HCT116 (cell line): ENCODE results near the gene ODF4. TPM values are rescaled to one million over a fixed set of nuclear protein-coding genes. Genes with fewer than 3 reads are reported as not detected.

ENCODE experiments used
- ATAC-seq: fragments of 200-7000 bp; cut with Tn5 transposase; 2 replicates; pipeline ENCODE4 v1.9.1; 2020; ENCODE audit warnings: mild to moderate bottlenecking, moderate library complexity
- BruUV-seq: library from RNA; stranded (reverse); fragments of 400-500 nt; replicated peaks from 2 replicates; lab custom pipeline; 2021; lab: Mats Ljungman, UMichigan
- CTCF ChIA-PET: fragments of 300-600 bp; sonication (Branson Sonifier 250); formaldehyde crosslinking; loops from one replicate; lab custom pipeline; 2021; ENCODE audit warnings: antibody characterized with exemption; lab: Charles Lee
- POLR2A ChIA-PET: fragments of 300-600, 350-600 bp; sonication (Branson Sonifier 250); formaldehyde crosslinking; loops from one replicate; lab custom pipeline; 2021; ENCODE audit warnings: antibody characterized with exemption; lab: Charles Lee
- RAD21 ChIA-PET, 2 experiments: fragments of 300-600 bp; sonication (Branson Sonifier 250); formaldehyde crosslinking; loops; one replicate each; lab custom pipeline; 2023; ENCODE audit warnings: low total read pairs in 2 of 2; ENCODE audit not compliant: uncharacterized antibody in 2 of 2, unreplicated experiment in 2 of 2, low non-redundant PET in 1 of 2; lab: Charles Lee
- DNase-seq: peaks from one replicate; pipeline ENCODE4 v3.0.0-alpha.2; 2010; ENCODE audit warnings: low read depth, low spot score
- H2AFZ ChIP-seq: fragments of 200-600 bp; shearing (Covaris generic), sonication (generic); 2 replicates; pipeline ENCODE4 v1.6.1; 2017; ENCODE audit warnings: low read depth, mixed run types, mixed read lengths, antibody characterized with exemption, low read length; ENCODE audit not compliant: poor library complexity, severe bottlenecking
- H3K27ac ChIP-seq: 2 replicates; pipeline ENCODE4 v1.5.1; 2012; ENCODE audit warnings: low read depth, low read length
- H3K27me3 ChIP-seq: fragments of 200-600 bp; sonication (generic); 2 replicates; pipeline ENCODE4 v1.6.1; 2016; ENCODE audit warnings: mixed run types, low read length, mixed read lengths; ENCODE audit not compliant: insufficient read depth
- H3K36me3 ChIP-seq, 2 experiments: fragments of 200-500 bp in 1 of 2; fragments of 200-600 bp in 1 of 2; sonication (Bioruptor generic) in 1 of 2; sonication (generic) in 1 of 2; 2 replicates each; pipeline versions ENCODE4 v1.5.1 to v1.6.1; 2014 to 2016; ENCODE audit warnings: low read length in 2 of 2, inconsistent platforms in 1 of 2, mixed read lengths in 1 of 2, mixed run types in 1 of 2; ENCODE audit not compliant: insufficient read depth in 2 of 2, control insufficient read depth in 1 of 2
- H3K4me1 ChIP-seq, 2 experiments: fragments of 200-600 bp in 1 of 2; sonication (generic) in 1 of 2; 2 replicates each; pipeline versions ENCODE4 v1.5.1 to v1.6.1; 2012 to 2017; ENCODE audit warnings: low read length in 2 of 2, inconsistent platforms in 1 of 2, mild to moderate bottlenecking in 1 of 2, mixed read lengths in 1 of 2, mixed run types in 1 of 2, moderate library complexity in 1 of 2; ENCODE audit not compliant: insufficient read depth in 2 of 2, control insufficient read depth in 1 of 2
- H3K4me2 ChIP-seq: fragments of 200-600 bp; sonication (generic); 2 replicates; pipeline ENCODE4 v1.6.1; 2017; ENCODE audit warnings: mixed run types, low read length, mixed read lengths
- H3K4me3 ChIP-seq, 2 experiments: fragments of 200-600 bp in 1 of 2; sonication (generic) in 1 of 2; replicated peaks in 1 of 2; 2 replicates each; pipeline ENCODE4 v1.5.1; 2011 to 2016; ENCODE audit warnings: low read length in 2 of 2, control low read depth in 1 of 2, low read depth in 1 of 2, mild to moderate bottlenecking in 1 of 2, mixed read lengths in 1 of 2, mixed run types in 1 of 2
- H3K79me2 ChIP-seq: fragments of 200-600 bp; sonication (generic); 2 replicates; pipeline ENCODE4 v1.6.1; 2017; ENCODE audit warnings: mild to moderate bottlenecking, mixed run types, low read length, moderate library complexity, mixed read lengths; ENCODE audit not compliant: insufficient read depth
- H3K9ac ChIP-seq: fragments of 200-600 bp; sonication (generic); 2 replicates; pipeline ENCODE4 v1.6.1; 2016; ENCODE audit warnings: low read length, mixed read lengths
- H3K9me2 ChIP-seq: fragments of 200-600 bp; sonication (generic), shearing (Covaris generic); 2 replicates; pipeline ENCODE4 v1.6.1; 2017; ENCODE audit warnings: mixed run types, mild to moderate bottlenecking, moderate library complexity; ENCODE audit not compliant: insufficient read depth
- H3K9me3 ChIP-seq, 2 experiments: fragments of 200-500 bp in 1 of 2; fragments of 200-600 bp in 1 of 2; sonication (Bioruptor generic) in 1 of 2; sonication (generic) in 1 of 2; 2 replicates each; pipeline ENCODE4 v1.6.1; 2014 to 2017; ENCODE audit warnings: low read length in 2 of 2, mixed read lengths in 2 of 2, inconsistent platforms in 1 of 2, low read depth in 1 of 2, mild to moderate bottlenecking in 1 of 2, mixed run types in 1 of 2, moderate library complexity in 1 of 2; ENCODE audit not compliant: control insufficient read depth in 1 of 2, insufficient read depth in 1 of 2
- H4K20me1 ChIP-seq: fragments of 200-600 bp; sonication (generic), shearing (Covaris generic); 2 replicates; pipeline ENCODE4 v1.6.1; 2017; ENCODE audit warnings: mixed run types, mild to moderate bottlenecking, moderate library complexity; ENCODE audit not compliant: insufficient read depth
- CBX3 ChIP-seq: IDR thresholded peaks from 2 replicates; pipeline ENCODE4 v1.6.1; 2012; ENCODE audit warnings: low read depth
- CEBPB ChIP-seq: IDR thresholded peaks from 2 replicates; pipeline ENCODE4 v1.6.1; 2012; ENCODE audit warnings: low read depth
- EGR1 ChIP-seq: IDR thresholded peaks from 2 replicates; pipeline ENCODE4 v1.6.1; 2012; ENCODE audit warnings: low read depth
- ELF1 ChIP-seq: IDR thresholded peaks from 2 replicates; pipeline ENCODE4 v1.6.1; 2012; ENCODE audit warnings: low read depth, borderline replicate concordance
- EZH2 ChIP-seq: fragments of 200-600 bp; sonication (generic); IDR thresholded peaks from 2 replicates; pipeline ENCODE4 v1.6.1; 2017; ENCODE audit warnings: antibody characterized with exemption, mixed run types
- FOSL1 ChIP-seq: IDR thresholded peaks from 2 replicates; pipeline ENCODE4 v1.6.1; 2012; ENCODE audit warnings: low read depth
- JUND ChIP-seq: IDR thresholded peaks from 2 replicates; pipeline ENCODE4 v1.6.1; 2012
- POLR2A ChIP-seq: IDR thresholded peaks from 2 replicates; pipeline ENCODE4 v1.7.0; 2011; ENCODE audit warnings: borderline replicate concordance; ENCODE audit not compliant: insufficient read depth, insufficient read length; ENCODE audit errors: extremely low read depth
- POLR2AphosphoS5 ChIP-seq: IDR thresholded peaks from 2 replicates; pipeline ENCODE4 v1.6.1; 2011; ENCODE audit warnings: mild to moderate bottlenecking, low read depth, low read length, moderate library complexity
- RAD21 ChIP-seq: IDR thresholded peaks from 2 replicates; pipeline ENCODE4 v1.6.1; 2012; ENCODE audit warnings: low read depth, mild to moderate bottlenecking
- REST ChIP-seq: IDR thresholded peaks from 2 replicates; pipeline ENCODE4 v1.6.1; 2012; ENCODE audit warnings: low read depth
- SIN3A ChIP-seq: IDR thresholded peaks from 2 replicates; pipeline ENCODE4 v1.6.1; 2012; ENCODE audit warnings: low read depth
- SP1 ChIP-seq: IDR thresholded peaks from 2 replicates; pipeline ENCODE4 v1.6.1; 2012; ENCODE audit warnings: low read depth
- SRF ChIP-seq: IDR thresholded peaks from 2 replicates; pipeline ENCODE4 v1.6.1; 2012; ENCODE audit warnings: low read depth
- TCF7L2 ChIP-seq: IDR thresholded peaks from 2 replicates; pipeline ENCODE4 v1.7.0; 2011; ENCODE audit warnings: borderline replicate concordance, inconsistent platforms; ENCODE audit not compliant: insufficient read depth, insufficient read length; ENCODE audit errors: extremely low read depth
- ZNF274 ChIP-seq: fragments of 200-500 bp; sonication (Bioruptor generic); IDR thresholded peaks from 2 replicates; pipeline ENCODE4 v1.6.1; 2014; ENCODE audit warnings: mild to moderate bottlenecking, low read depth, low read length, inconsistent platforms
- intact Hi-C: fragments of 100-400 bp; cut with micrococcal nuclease; formaldehyde crosslinking; loops from 2 replicates; pipeline ENCODE4 v1.10.0; 2022
- total RNA-seq: library from RNA; stranded (reverse); gene quantifications from one replicate; pipeline ENCODE4 v1.2.1, GENCODE V29; 2021; ENCODE audit not compliant: unreplicated experiment
- TF ChIP-seq, protein P1 (sequence below), 3 experiments: fragments of 200-600 bp in 1 of 3; sonication (generic) in 1 of 3; IDR thresholded peaks in 2 of 3; conservative IDR thresholded peaks in 1 of 3; 2 replicates each; pipeline ENCODE4 v1.5.1; 2012 to 2017; ENCODE audit warnings: low read depth in 2 of 3, low read length in 2 of 3, antibody characterized with exemption in 1 of 3, borderline replicate concordance in 1 of 3, control low read depth in 1 of 3, mild to moderate bottlenecking in 1 of 3, mixed read lengths in 1 of 3, mixed run types in 1 of 3, moderate library complexity in 1 of 3; ENCODE audit not compliant: insufficient read depth in 1 of 3
- TF ChIP-seq, protein P2 (sequence below): IDR thresholded peaks from 2 replicates; pipeline ENCODE4 v1.6.1; 2012
- TF ChIP-seq, protein P3 (sequence below): IDR thresholded peaks from 2 replicates; pipeline ENCODE4 v1.6.1; 2011; ENCODE audit warnings: mild to moderate bottlenecking, low read length, moderate library complexity; ENCODE audit not compliant: insufficient replicate concordance; ENCODE audit errors: extremely low read depth

The ODF4 gene
- total RNA-seq, 1 experiment from 2014 or later: not detected

DNA sequence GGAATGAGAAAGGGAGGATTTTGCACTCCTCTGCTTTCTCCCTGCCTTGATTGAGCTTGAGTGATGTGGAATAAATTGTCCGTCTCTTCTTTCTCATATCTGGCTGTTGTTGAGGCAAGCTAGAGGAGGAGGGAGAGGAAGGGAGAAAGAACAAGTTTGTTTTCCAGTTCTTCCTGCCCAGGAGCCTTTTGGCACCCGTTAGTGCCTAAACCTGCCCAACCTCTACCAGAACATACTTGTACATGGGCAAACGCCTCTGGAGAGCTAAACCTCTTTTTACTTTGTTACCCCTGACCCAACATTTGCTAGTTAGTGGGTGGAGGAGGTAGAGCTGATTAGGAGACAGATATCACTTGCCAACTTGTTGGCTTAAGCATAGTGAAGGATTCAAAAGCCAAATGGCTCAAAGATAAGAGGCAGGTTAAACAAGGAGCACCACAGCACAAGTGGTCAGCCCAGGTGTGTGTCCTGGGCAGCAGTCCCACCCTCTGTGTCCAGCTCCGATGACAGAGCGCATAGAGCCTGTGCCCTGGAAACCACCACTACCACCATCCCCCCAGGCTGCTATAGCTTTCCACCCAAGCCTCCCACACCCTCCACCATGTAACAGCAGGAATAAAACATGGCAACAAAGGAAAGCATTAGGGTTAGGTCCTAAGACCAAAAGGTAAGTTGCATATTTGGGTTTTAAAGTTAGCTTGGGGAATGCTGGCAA lies 6.5 kb downstream of the ODF4 start:
- intact Hi-C loops: no loop called here
- H3K4me1 ChIP-seq: no peaks in the 10 kb centered on the region
- ATAC-seq (no peak), DNase-seq (no peak)
- H3K4me2 ChIP-seq: no peak overlapping the region
- no TSS peak for BruUV-seq
- TF ChIP-seq CEBPB (no peak), EZH2 (no peak), POLR2A (no peak), FOSL1 (no peak), EGR1 (no peak), SP1 (no peak), REST (no peak), TCF7L2 (no peak), POLR2AphosphoS5 (no peak), ELF1 (no peak), CBX3 (no peak), JUND (no peak), ZNF274 (no peak), SIN3A (no peak), SRF (no peak), RAD21 (no peak)
- TF ChIP-seq, protein P1, sequence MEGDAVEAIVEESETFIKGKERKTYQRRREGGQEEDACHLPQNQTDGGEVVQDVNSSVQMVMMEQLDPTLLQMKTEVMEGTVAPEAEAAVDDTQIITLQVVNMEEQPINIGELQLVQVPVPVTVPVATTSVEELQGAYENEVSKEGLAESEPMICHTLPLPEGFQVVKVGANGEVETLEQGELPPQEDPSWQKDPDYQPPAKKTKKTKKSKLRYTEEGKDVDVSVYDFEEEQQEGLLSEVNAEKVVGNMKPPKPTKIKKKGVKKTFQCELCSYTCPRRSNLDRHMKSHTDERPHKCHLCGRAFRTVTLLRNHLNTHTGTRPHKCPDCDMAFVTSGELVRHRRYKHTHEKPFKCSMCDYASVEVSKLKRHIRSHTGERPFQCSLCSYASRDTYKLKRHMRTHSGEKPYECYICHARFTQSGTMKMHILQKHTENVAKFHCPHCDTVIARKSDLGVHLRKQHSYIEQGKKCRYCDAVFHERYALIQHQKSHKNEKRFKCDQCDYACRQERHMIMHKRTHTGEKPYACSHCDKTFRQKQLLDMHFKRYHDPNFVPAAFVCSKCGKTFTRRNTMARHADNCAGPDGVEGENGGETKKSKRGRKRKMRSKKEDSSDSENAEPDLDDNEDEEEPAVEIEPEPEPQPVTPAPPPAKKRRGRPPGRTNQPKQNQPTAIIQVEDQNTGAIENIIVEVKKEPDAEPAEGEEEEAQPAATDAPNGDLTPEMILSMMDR (IDR thresholded peaks at IDR 0.05 in 2 of 3, conservative IDR thresholded peaks at IDR 0.05 in 1 of 3; ENCODE audit: borderline replicate concordance in 1 of 3, insufficient read depth in 1 of 3, low read depth in 2 of 3, low read length in 2 of 3): no peak
- TF ChIP-seq, protein P2, sequence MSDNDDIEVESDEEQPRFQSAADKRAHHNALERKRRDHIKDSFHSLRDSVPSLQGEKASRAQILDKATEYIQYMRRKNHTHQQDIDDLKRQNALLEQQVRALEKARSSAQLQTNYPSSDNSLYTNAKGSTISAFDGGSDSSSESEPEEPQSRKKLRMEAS: no peak
- TF ChIP-seq, protein P3, sequence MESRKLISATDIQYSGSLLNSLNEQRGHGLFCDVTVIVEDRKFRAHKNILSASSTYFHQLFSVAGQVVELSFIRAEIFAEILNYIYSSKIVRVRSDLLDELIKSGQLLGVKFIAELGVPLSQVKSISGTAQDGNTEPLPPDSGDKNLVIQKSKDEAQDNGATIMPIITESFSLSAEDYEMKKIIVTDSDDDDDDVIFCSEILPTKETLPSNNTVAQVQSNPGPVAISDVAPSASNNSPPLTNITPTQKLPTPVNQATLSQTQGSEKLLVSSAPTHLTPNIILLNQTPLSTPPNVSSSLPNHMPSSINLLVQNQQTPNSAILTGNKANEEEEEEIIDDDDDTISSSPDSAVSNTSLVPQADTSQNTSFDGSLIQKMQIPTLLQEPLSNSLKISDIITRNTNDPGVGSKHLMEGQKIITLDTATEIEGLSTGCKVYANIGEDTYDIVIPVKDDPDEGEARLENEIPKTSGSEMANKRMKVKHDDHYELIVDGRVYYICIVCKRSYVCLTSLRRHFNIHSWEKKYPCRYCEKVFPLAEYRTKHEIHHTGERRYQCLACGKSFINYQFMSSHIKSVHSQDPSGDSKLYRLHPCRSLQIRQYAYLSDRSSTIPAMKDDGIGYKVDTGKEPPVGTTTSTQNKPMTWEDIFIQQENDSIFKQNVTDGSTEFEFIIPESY: no peak
- H3K36me3 ChIP-seq: no peaks in the 10 kb centered on the region
- no peak overlapping the region for H3K27ac ChIP-seq
- CTCF ChIA-PET: no interaction called here
- no peaks in the 10 kb centered on the region for H3K9me3 ChIP-seq
- no peak overlapping the region for H3K4me3 ChIP-seq
- H3K9ac ChIP-seq: no peak overlapping the region
- peaks cover 5% of the 10 kb centered on the region; the same call in 1 of the 2 replicates for H3K27me3 ChIP-seq
- no peaks in the 10 kb centered on the region for H3K79me2 ChIP-seq
- RAD21 ChIA-PET: no interaction called here
- POLR2A ChIA-PET: no interaction called here
- H4K20me1 ChIP-seq: no peaks in the 10 kb centered on the region; the same call in 1 of the 2 replicates
- H3K9me2 ChIP-seq: no peaks in the 10 kb centered on the region
- no peak overlapping the region for H2AFZ ChIP-seq
